NCI-H748 (cell line): ENCODE measurements around the gene GABRR2.
"Not testable (repeated sequence)": the region's sequence is repeated elsewhere in the genome, so short reads cannot be mapped to it uniquely, and the experiment has no call there.

Experiments
- DNase-seq: peaks from one replicate; lab custom pipeline; 2025; ENCODE audit not compliant: unreplicated experiment; lab: John Stamatoyannopoulos, UW

GABRR2 gene

DNA sequence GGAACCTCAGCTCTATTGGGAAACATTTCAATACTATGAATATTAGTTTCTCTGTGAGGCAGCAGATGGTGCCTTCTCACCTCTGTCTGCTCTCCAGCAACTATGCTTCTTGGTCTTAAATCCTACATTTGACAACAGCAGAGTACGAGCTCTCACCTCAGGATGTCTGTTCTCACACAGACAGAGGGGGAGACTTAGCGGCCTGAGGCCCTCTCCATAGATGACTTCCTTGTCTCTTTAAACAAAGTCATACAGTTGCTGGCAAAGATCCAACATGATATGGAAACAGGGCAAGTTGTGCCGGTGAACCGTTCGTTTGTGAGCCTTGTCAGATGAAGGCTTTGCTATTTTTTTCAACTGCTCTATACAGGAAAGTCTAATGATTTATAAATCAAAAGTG lies 54.3 kb downstream of the GABRR2 start:
- peak; percentile 68 for DNase-seq

DNA sequence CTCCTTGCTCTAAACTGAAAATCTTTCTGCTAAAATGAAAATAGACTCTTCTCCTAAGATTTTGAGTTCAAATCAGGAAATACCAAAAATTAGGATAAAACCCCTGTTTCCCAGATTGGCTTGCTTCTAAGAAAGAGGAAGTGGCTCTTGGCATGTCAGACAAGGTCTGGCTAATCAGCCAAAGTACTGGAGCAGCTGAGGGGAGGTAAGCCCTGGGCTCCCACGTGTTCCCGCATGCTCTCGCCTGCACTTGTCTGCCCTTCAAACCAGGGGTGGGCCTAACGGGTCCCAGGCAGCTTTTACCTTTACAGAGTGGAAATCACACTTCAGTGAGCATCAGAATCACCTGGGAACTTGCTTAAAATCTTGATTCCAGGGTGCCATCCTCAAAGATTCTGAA lies 54.8 kb downstream of the GABRR2 start:
- no peak for DNase-seq

DNA sequence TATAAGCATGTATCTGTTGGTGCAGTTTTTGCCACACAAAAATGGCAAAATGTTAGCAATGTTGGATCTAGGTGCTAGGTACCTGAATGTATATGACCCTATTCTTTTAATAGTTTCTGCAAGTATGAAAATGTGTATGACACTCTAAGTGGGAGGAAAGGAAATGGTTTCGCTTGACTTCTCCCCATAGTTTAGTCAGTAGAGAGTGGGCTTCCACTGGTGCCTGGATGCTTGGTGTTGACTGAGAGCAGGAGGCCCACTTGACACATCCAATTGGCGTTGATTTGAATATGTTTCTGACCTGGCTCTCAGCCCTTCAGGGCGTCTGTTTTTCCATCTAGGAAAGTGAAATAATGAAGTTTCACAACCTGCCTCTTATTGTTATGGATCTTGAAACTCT lies 56.2 kb downstream of the GABRR2 start:
- DNase-seq, result no peak

DNA sequence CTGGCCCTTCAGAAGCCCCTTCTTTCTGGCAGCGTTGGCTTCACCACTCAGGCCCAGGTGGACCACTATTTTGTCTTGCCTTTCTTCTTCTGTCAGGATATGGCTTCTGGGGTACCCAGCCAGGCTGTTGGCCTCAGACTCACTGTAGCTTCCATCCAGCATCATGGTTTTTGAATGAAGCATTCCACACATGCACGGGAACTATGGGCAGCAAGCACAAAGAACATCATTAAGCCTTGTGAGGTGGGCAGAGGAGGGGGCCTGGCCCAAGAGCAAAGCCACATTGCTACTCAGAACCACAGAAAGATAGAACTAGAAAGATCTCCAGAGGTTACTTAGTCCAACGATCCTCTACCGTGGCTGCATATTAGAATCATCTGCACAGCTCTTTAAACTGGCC lies 57.3 kb downstream of the GABRR2 start:
- no peak for DNase-seq

DNA sequence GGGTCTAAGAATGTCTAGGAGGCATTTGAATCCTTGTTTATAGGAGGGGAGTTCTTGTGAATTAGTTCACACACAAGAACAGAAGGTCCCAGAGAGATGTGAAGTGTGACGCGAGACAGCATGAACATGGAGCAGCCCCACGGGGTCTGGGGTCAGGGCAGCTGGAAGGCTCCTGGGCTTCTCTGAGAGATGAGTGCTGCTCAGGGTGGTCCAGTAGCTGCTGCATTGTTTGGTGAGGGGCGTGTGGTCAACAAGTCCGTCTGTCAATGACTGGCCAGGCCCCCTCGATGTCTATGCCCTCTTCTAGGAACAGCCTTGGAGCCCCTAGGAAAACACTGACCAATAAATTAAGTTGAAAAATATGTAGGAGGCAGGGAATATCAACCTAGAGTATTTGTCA lies 57.8 kb downstream of the GABRR2 start:
- no peak for DNase-seq

DNA sequence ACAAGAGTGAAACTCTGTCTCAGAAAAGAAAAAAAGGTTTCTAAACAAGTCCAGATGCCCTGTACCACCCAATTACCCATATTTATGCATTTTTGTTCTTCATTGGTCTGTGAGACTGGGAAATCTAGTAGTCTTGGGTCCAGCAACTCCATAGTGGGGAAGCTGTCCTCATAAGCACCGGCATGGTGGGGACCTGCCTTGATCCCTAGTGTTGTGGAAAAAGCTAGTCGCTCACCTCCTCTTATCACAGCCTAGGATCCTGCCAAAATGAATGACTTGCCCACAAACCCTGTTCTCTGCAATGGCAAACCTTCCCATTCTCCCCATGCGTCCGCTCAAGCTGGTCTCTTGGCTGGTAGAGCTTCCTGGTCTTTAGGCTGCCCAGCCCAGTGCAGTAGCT lies 59.7 kb downstream of the GABRR2 start:
- no peak for DNase-seq

DNA sequence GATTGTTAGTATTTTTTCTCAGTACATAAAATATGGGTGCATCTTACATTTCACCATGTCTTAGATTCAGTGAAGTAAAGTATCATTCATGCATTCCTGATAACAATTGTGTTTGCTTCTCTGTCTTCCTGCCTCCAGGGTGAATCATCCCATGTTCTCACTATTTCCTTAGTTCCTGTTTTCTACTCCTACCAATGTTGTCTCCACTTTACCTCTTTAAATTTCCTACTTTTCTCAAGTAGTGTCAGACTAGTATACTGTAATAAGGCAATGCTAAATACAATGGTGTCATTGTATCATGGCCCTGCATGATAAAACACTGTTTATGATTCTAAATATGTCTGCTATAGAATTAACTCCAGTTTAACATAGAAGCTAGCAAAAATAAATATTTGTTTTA lies 60.5 kb downstream of the GABRR2 start:
- DNase-seq, result no peak

DNA sequence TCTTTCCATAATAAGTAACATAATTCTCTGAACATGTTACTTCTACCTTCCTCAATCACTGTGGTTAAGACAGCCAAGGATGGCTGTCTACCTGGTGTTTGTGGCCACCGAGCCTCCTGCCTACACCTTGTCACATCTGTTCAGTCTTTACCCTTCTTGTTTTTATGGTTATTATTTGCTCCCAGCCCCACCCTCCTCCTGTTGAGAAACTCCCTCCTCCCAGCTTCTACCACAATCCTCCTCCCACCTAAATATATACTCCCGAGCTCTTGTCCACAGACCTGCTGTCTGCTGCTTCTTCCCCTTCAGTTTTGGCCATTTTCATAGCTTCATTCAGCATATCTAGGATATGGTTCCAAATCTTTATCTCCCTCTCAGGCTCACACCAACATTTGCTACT lies 62.2 kb downstream of the GABRR2 start:
- no peak for DNase-seq

DNA sequence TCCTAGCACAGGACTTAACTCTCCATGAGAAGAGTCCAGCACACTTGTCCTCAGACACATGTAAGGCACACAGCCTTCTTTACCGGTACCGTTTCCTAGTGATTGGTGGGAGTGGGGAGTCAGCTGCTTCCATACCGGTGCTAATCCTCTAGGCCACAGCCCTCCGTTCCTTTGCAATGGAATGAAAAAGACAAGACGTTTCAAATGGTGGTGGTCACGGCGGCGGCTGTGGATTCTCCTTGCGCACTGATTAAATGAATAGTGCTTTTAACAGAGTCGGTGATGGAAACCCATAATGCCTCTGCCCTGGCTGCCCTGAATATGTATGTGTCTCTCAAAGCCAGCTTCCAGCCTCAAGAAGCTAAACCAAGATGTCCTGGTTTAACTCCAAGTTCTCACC lies 63.1 kb downstream of the GABRR2 start:
- DNase-seq, result no peak

DNA sequence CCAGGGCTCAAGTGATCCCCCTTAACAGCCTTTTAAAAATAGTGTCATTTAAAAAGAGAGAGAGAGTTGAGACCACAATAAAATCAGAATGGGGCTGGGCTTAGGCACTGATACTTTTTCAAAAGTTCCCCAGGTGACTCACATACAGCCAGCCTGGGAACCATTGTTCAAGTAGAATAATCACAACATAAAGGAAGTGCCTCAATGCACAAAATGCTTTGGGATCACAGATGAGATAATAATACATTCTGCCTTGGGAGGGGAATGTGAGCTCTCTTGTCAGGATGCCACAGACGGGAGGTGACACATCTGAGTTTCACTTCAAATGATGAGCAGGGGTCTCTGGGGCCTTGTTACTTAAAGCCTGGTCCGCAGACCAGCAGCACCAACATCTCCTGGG lies 63.9 kb downstream of the GABRR2 start:
- DNase-seq, result no peak

DNA sequence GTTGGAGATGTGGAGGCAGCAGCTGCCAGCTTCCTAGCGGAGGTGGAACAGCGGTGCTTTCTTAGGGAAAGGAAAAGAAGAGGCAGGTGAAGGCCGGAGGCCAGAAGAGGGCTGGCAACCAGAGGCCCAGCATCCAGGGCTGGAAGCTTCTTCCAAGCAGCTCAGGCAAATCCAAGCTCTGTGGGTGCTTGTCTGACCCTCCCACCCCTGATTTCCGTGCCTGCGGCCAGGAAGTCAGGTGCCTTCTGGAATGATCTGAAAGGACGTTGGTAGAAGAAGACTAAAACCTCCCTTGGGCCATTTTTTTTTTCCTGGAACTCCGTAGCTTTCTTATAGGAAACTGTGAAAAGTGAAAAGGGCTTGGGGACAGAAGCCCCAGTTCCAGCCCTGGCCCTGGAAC lies 64.9 kb downstream of the GABRR2 start:
- DNase-seq, result no peak

DNA sequence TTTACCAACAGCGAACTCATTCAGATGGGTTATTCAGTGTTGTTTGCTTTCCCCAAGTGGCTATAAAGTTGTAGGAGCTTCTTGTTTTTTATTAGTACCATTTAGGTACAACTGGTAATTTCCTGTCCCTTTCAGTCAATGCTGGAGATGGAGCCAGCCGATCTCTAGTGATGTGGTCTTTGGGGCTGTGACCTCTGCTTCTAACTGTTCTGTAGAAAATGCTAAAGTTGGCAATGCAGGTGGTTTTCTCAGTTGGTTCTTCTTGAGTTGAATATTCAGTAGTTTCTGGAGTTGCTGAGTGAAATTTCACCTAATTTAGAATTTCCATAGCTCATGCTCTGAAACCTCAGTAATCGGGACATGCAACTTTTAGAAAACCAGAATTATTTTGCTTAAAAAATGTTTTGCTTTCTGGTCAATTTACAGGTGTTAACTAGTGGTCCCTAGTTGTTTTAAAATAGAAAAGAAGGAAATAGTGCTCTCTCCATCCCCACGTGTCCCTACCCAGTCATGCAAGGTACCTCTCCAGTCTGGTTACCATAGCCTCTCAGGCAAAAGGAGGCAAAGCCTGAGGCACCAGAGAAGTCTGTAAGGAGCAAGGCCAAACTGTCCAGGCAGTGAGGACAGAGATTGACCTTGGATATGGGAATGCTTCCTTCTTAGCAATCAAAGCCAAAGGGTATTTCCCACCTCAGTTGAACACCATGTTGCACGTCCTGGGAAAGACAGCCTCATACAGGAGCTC lies 70.7 kb downstream of the GABRR2 start:
- no peak for DNase-seq

DNA sequence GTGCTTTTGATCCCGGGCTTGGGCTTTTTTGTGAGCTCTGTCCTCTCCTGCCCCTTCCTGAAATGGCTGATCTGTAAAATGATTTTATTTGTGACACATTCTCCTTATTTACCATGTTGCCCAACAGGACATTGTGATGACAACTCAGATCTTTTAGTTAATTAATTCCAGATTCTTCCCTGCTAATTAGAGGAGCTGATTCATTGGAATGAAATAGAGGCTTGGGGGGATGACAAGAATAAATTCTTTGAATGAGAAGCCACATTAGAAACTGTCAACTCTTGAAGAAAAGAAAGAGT lies 71.8 kb downstream of the GABRR2 start:
- DNase-seq, result no peak

DNA sequence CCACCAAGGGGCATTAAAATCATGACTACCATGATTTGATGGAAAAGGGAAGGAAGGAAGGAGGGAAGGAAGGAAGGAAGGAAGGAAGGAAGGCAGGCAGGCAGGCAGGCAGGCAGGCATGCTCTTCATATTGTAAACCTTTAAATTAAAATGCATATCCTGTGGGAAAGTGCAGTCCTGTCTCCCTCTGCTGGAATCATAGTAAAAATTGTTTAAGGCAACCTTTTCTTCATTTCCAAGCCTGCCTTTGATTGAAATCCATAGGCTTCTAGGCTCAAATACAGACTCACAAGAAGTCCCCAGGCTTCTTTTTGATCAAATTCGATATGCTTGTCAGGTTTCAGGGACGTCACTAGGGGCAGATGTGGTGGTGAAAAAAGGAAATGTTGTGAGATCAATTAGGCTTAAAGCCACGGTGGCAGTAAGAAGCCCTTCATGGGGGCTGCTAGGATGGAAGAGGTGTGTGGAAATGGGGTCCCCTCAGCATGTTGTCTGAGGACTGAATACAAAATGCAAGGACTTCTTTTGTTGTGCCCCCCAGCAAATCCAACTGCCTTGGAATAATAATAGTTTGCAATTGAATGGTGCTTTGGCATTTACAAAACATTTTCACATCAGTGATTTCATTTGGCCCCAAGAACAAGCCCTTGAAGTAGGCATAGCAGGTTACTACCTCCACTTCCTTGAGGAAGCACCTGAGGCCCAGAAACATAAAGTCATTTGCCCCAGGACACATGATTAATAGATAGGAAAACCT lies 72.3 kb downstream of the GABRR2 start:
- DNase-seq, result peak; percentile 63

DNA sequence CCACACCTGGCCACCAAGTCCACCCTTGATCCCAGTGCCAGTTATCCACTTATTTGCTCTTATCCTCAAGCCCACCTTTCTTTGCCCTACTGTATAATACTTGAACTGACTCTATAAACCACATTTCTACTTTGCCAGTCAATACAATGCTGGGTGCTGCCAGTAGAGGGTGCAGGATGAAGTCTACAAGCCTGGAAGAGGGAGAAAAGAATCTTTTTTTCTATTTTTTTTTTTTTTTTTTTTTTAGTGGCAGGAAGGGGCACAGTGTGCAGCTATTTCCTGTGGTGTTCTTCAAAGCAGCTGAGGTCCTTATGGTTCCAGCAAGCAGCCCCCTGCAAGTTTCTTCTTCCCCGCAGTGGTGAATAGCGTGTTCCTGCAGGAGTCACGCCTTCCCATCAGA lies 75.8 kb downstream of the GABRR2 start:
- DNase-seq, result peak; percentile 6

DNA sequence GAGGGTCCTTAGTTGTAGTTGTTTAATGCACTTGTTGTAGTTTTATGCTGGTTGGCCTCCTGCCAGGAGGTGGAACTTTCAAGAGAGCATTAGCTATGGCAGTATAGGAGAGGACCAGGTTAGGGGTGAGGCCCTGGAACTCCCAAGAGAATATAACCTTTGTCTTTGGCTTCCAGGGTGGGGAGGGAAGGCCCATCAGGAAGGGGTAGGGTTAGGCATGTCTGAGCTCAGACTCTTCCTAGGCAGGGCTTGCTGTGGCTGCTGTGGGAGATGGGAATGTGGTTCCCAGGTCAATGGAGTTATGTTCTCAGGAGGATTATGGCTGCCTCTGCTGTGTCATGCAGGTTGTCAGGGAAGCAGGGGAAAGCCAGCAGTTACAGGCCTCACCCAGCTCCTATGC lies 77.9 kb downstream of the GABRR2 start:
- peak; percentile 10 for DNase-seq

DNA sequence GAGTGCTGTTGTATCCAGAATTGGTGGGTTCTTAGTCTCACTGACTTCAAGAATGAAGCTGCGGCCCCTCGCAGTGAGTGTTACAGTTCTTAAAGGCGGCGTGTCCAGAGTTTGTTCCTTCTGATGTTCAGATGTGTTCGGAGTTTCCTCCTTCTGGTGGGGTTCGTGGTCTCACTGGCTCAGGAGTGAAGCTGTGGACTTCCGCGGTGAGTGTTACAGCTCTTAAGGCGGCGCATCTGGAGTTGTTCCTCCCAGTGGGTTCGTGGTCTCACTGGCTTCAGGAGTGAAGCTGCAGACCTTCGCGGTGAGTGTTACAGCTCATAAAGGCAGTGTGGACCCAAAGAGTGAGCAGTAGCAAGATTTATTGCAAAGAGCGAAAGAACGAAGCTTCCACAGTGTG lies 81.5 kb downstream of the GABRR2 start:
- DNase-seq, result not testable (repeated sequence)

DNA sequence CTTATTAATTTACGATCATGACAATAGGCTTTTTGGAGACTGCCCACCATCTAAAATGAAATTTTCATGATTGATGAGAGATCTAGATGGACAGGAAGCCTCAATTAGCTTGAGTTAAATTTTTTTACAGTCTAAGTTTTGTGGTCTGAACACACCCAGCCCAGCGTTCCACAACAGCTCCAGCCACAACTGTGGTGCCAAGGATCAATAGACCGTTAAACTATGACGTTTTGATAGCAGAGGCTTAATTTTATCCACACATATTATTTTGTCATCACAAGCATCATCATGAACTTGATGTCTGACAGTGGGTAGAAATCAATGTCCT lies 92.4 kb downstream of the GABRR2 start:
- DNase-seq, result no peak

DNA sequence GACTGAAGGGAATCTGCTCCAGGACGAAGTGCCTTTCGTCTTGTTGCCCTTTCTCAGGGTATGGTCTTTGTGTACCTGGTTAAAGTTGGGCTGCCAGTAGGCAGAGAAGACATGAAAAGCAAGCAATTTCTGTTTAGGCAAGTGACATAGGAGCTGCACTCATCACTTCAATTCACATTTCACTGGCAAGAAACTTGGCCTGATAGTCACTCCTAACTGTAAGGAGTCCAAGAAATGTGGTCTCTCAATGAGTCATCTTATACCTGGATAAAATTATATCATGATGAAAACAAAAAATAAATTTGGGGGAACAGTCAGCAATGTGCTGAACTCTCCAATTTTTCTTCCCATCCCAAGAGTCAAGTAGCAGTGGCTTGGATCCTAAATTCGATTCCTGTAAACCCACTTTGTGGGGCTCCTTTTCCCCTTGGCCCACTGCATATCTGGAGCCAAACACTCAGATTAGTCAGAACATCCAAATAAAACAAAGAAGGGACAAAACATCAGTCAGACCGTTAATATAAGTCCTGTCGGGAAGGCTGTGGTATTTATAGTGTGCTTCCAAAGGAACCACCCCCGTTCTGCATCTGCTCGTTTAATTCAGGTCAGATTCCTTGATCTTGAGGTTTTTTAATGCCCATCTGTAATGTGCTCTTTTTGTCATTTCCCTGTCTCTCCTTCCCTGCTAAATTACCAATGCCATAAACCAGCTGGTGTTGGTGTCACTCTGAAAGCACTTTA lies 93.0 kb downstream of the GABRR2 start:
- DNase-seq, result no peak

DNA sequence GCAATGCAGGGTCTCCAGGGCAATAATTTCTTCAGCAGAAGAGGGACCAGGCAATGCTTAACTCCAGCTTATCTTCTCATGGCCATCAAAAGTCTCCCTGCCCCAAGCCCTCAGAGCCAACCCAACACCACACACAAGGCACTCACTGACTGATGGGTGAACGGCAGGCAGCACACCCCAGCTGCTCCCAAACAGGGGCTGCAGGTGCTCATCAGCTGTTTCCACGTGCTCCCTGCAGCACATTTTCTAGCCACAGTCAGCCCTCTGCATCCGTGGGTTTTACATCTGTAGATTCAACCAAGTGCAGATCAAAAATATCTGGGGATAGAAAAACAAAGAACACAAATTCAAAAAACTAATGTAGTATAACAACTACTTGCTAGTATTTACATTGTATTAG lies 94.0 kb downstream of the GABRR2 start:
- no peak for DNase-seq

DNA sequence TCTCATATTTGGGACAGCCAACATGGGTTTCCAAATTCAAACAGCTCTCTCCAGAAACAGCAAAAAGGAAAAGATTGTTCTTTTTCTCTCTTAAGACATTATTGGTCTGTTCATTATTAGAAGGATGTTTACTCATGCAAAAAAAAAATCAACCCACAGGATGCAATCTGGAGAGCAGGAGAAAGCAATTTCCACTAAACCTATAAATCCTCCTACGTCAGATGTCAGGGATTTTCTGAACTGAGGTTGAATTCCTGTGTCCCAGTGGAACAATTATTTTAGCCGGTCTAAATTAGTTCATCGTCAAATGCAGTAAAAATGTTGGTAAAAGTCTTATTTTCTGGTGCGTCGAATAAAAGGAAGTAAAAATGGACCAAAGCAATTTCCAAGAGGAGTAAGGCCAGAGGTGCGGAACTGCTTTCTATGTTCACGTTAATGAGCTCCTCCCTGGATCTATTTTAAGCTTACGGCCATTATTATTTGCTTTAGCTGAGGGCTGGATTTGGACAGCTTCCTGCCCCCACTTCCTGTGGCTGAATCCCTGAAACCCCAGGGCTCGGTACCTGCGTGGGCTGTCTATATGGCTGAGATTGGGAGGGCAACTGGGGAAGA lies 97.7 kb downstream of the GABRR2 start, which contains the start of gene GABRR1:
TSS of gene GABRR1 (minus strand) at position 60 of the 612 bp plus-strand sequence. CDS start at position 24, 36 bp downstream.
- peak; percentile 7 for DNase-seq

DNA sequence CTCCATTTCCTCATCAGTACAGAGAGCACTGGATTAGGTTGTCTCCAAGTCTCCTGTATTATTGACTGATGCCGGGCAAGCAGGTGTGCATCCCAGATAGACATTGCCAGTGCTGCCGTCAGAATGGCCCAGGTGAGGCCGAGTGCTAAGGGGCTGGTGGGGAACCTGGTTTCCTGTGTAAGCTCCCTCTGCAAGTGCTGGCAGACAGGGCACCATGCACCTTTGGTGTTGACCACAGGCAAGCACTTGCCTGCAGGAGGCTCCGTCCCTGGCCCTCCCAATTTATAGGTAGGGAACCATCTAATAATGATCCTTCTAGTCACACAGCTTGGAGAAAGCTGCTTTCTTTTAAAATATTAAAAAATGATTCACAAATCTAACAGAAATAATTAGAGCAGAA lies 98.7 kb downstream of the GABRR2 start:
- no peak for DNase-seq
